NCI-H1092 treated with DMSO at 0.1 percent for 48 hours (cell line): ENCODE measurements around the gene SGCA.

Experiments
- DNase-seq: peaks from one replicate; lab custom pipeline; 2025; lab: John Stamatoyannopoulos, UW

SGCA gene

GRCh38 chr17:50194934-50195865 lies 29.4 kb downstream of the SGCA start:
- DNase-seq, result no peak

GRCh38 chr17:50196036-50196435 lies 30.2 kb downstream of the SGCA start:
- DNase-seq, result no peak

GRCh38 chr17:50196826-50197225 lies 31.0 kb downstream of the SGCA start:
- no peak for DNase-seq

GRCh38 chr17:50198026-50198669 lies 32.3 kb downstream of the SGCA start:
- peak; percentile 4 for DNase-seq

GRCh38 chr17:50199211-50199802 lies 33.5 kb downstream of the SGCA start:
- DNase-seq, result no peak

GRCh38 chr17:50199803-50200456 lies 34.1 kb downstream of the SGCA start:
- DNase-seq, result no peak

GRCh38 chr17:50200457-50201275 lies 34.9 kb downstream of the SGCA start:
- peak; percentile 18 for DNase-seq

GRCh38 chr17:50201276-50201854 lies 35.6 kb downstream of the SGCA start, which contains the start of gene COL1A1:
Gene COL1A1 (minus strand): TSS chr17:50201631. CDS start chr17:50201513, 118 bp downstream.
- no peak for DNase-seq

- no peak for DNase-seq
Observed at GRCh38 chr17:50203086-50203485, 37.3 kb downstream of the SGCA start.

- DNase-seq, result no peak
Observed at GRCh38 chr17:50203604-50204345, 38.0 kb downstream of the SGCA start.

- DNase-seq, result no peak
Observed at GRCh38 chr17:50204431-50204830, 38.6 kb downstream of the SGCA start.

- no peak for DNase-seq
Observed at GRCh38 chr17:50205111-50205962, 39.5 kb downstream of the SGCA start.

- no peak for DNase-seq
Observed at GRCh38 chr17:50205963-50206505, 40.2 kb downstream of the SGCA start.

GRCh38 chr17:50206604-50207293 lies 40.9 kb downstream of the SGCA start:
- DNase-seq, result no peak

GRCh38 chr17:50207315-50207714 lies 41.5 kb downstream of the SGCA start:
- DNase-seq, result no peak

- no peak for DNase-seq
Observed at GRCh38 chr17:50207792-50208567, 42.2 kb downstream of the SGCA start.

GRCh38 chr17:50208611-50209061 lies 42.8 kb downstream of the SGCA start:
- no peak for DNase-seq

GRCh38 chr17:50209133-50209471 lies 43.3 kb downstream of the SGCA start:
- no peak for DNase-seq
